ENCODE measurements around the gene AADACL4. TPM values are rescaled to one million over a fixed set of nuclear protein-coding genes. Genes with fewer than 3 reads are reported as not detected.

AADACL4 gene
- total and polyA plus RNA-seq, 10 of the 15 experiments (the other 5 are each of a cell fraction or from before 2014, with no cell fraction given) = not detected

DNA sequence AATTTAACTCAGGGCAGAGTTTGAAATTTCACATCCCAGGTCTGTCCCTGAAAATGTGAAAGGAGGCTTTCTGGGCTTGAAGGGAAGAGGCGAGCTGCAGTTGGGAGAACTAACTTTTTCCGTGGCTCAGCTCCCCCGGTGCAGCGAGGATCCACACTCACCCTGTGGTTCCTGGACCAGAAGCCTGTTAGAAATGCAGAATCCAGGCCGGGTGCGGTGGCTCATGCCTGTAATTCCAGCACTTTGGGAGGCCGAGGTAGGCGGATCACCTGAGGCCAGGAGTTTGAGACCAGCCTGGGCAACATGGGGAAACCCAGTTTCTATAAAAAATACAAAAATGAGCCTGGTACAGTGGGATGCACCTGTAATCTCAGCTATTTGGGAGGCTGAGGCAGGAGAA is 23.0 kb upstream of the AADACL4 start (continued):
- TF ChIP-seq, protein P1, sequence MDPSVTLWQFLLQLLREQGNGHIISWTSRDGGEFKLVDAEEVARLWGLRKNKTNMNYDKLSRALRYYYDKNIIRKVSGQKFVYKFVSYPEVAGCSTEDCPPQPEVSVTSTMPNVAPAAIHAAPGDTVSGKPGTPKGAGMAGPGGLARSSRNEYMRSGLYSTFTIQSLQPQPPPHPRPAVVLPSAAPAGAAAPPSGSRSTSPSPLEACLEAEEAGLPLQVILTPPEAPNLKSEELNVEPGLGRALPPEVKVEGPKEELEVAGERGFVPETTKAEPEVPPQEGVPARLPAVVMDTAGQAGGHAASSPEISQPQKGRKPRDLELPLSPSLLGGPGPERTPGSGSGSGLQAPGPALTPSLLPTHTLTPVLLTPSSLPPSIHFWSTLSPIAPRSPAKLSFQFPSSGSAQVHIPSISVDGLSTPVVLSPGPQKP (IDR thresholded peaks at IDR 0.05; ENCODE audit: low read depth, low read length) = no peak
- TF ChIP-seq BACH1 (IDR thresholded peaks at IDR 0.05; ENCODE audit: borderline replicate concordance) = no peak
- TF ChIP-seq ZSCAN29 (IDR thresholded peaks at IDR 0.05) = no peak

DNA sequence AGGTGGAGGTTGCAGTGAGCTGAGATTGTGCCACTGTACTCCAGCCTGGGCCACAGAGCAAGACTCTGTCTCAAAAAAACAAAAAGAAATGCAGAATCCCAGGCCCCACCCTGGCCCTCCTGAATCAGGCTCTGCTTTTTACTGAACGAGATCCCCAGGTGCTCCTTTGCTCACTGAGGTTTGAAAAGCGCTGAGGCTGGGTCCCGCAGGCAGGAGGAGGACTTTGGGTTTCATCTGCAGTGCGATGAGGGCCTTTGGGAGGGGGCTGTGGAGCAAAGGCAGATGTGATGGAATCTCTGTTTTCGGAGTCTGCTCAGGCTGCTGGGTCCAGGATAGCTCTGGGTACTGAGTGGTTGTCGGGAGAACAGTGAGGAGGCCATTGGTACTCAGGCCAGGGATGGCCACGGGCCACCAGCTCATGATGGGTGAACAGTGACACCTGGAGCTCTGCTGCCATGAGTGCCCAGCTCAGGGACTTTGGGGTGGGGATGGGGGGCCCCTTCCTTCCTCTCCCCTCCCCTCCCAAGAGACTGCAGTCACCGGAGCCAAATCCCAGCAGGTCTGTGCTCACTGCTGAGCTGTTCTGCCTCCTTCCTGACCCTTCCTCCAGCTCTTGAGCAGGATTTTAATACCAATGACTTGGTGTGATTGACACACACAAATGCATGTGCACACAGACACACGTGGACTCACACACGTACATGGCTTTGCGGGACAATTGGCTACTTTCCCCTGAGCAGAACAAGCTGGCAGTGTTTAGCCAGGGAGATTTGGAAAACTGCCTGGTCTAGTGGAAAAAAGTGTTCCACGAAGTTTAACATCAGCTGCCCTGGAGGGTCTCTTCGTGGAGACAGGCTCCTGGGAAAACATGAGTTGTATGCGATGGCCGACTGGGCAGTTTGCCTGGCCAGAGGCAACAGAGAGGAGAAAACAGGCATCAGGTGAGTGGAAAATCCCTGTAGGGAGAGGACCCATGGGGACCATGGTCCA is 22.2 kb upstream of the AADACL4 start:
- in situ Hi-C loops (cut with MboI) = loop anchor here (5.0 kb wide), 1 partner anchor 494 kb away; no protein-coding TSS in a partner anchor
- Histone ChIP-seq H2AFZ (ENCODE audit: control insufficient read depth, low read depth, low read length) (no peak overlapping the region), H3K4me3 (no peak overlapping the region), H3K36me3 (ENCODE audit: control insufficient read depth in 2 of 2, insufficient read depth in 2 of 2, low read length in 1 of 2) (no peaks in the 10 kb centered on the region), H3K4me2 (ENCODE audit: control insufficient read depth, insufficient read depth) (no peak overlapping the region), H3K4me1 (ENCODE audit: control insufficient read depth, insufficient read depth, low read length) (peaks cover 19% of the 10 kb centered on the region), H3K79me2 (ENCODE audit: control insufficient read depth, insufficient read depth, low read length) (no peaks in the 10 kb centered on the region), H4K20me1 (ENCODE audit: control insufficient read depth, insufficient read depth) (no peaks in the 10 kb centered on the region; the same call in 1 of the 2 replicates), H3K27ac (ENCODE audit: control insufficient read depth, insufficient read depth) (no peak overlapping the region), H3K9me3 (replicated peaks; ENCODE audit: control insufficient read depth, insufficient read depth, low read length) (no peaks in the 10 kb centered on the region), H3K27me3 (replicated peaks in 1 of 2; ENCODE audit: control insufficient read depth in 2 of 2, insufficient read depth in 2 of 2, low read length in 1 of 2) (peaks cover 1 to 13% of the 10 kb centered on the region in 2 experiments; a peak in 3 of 4 replicates), H3K9ac (ENCODE audit: control insufficient read depth, insufficient read depth, low read length) (no peak overlapping the region)
- ChIA-PET POLR2A (interaction anchor here (0.6 kb wide), 1 partner anchor 691 kb away, joined by 5 read pairs; no protein-coding TSS in a partner anchor), SMC1A (ENCODE audit: uncharacterized antibody, unreplicated experiment) (interaction anchor here (0.7 to 2.3 kb wide), 10 partner anchors 37 to 497 kb away, joined by 3 to 7 read pairs (median 4); no protein-coding TSS in a partner anchor), CTCF (interaction anchor here (1.0 to 6.1 kb wide), 11 partner anchors 19 to 1635 kb away, joined by 3 to 63 read pairs (median 23); no protein-coding TSS in a partner anchor), RAD21 (ENCODE audit: unreplicated experiment) (interaction anchor here (1.1 to 5.0 kb wide), 3 partner anchors 308 to 349 kb away, joined by 3 to 37 read pairs (median 25); no protein-coding TSS in a partner anchor)
- DNase-seq (ENCODE audit: low read depth, low spot score) = no peak
- no TSS peak for BruUV-seq (replicated peaks)
- ATAC-seq = no peak
- WGBS (ENCODE audit: insufficient coverage, insufficient replicate concordance, low lambda C conversion rate, missing lambda C conversion rate) = 45% methylated on average over 15 of the region's 15 CpGs
- FAIRE-seq = no peak
- intact Hi-C loops (cut with micrococcal nuclease; ENCODE audit: unreplicated experiment) = loop anchor here (10.0 kb wide), 1 partner anchor 497 kb away; no protein-coding TSS in a partner anchor
- no peak for TF ChIP-seq RAD51 (IDR thresholded peaks at IDR 0.05)
- TF ChIP-seq, protein P2, sequence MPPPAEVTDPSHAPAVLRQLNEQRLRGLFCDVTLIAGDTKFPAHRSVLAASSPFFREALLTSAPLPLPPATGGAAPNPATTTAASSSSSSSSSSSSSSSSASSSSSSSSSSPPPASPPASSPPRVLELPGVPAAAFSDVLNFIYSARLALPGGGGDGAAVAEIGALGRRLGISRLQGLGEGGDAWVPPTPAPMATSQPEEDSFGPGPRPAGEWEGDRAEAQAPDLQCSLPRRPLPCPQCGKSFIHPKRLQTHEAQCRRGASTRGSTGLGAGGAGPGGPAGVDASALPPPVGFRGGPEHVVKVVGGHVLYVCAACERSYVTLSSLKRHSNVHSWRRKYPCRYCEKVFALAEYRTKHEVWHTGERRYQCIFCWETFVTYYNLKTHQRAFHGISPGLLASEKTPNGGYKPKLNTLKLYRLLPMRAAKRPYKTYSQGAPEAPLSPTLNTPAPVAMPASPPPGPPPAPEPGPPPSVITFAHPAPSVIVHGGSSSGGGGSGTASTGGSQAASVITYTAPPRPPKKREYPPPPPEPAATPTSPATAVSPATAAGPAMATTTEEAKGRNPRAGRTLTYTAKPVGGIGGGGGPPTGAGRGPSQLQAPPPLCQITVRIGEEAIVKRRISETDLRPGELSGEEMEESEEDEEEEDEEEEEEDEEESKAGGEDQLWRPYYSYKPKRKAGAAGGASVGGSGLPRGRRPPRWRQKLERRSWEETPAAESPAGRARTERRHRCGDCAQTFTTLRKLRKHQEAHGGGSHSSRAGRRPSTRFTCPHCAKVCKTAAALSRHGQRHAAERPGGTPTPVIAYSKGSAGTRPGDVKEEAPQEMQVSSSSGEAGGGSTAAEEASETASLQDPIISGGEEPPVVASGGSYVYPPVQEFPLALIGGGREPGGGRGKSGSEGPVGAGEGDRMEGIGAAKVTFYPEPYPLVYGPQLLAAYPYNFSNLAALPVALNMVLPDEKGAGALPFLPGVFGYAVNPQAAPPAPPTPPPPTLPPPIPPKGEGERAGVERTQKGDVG (CRISPR knock-in tag; IDR thresholded peaks at IDR 0.05) = no peak
- TF ChIP-seq CEBPB (IDR thresholded peaks at IDR 0.05; ENCODE audit: borderline replicate concordance in 1 of 2, low read depth in 2 of 2, low read length in 2 of 2) = no peak
- no peak for TF ChIP-seq LARP7 (IDR thresholded peaks at IDR 0.05)

Measured in GM12878 (cell line).